ENCODE results near the gene C13orf42. TPM values are rescaled to one million over a fixed set of nuclear protein-coding genes. Genes with fewer than 3 reads are reported as not detected.

Gene C13orf42
- total RNA-seq (2022) (not detected in 2 replicates), Bru-seq, nascent RNA (percentile 3 among the genes with signal in this experiment), BruChase-seq, experiment 1, labeled RNA remaining after a 6-hour chase (not detected), BruChase-seq, experiment 2, labeled RNA remaining after a 2-hour chase (percentile 3 among the genes with signal in this experiment)
- long read RNA-seq: 0 reads

DNA sequence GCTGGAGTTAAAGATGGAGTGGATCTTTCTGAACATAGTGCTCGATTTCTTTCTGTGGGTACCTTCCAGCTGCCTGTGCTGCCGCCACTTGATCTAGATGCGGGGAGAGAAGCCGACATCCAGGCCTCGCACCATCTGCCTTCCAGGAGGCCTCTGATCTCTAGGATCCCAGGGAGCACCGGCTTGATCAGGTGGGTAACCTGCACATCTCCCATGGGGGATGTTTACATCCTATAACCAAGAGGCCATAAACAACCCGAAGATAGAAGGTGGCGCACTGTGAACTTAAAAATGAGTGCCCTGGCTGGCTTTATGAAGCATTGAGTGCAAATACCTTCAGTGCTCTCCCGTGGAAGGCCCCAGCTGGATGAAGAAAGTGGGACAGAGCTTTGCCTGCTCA lies at the start of gene C13orf42:
Gene C13orf42 (minus strand): TSS at position 101 of the 400 bp plus-strand sequence. CDS start 65 bp downstream, at position 36.
- no peak for TF ChIP-seq CTCF (IDR thresholded peaks at IDR 0.05; ENCODE audit: unreplicated experiment)
- Mint-ChIP-seq H3K4me3 (ENCODE audit: low read depth, unreplicated experiment) (no peak within 1 kb of the TSS), H3K27me3 (ENCODE audit: unreplicated experiment) (peaks cover 39% of the 10 kb centered on the region), H3K4me1 (ENCODE audit: low read depth, unreplicated experiment) (no peaks in the 10 kb centered on the region), H3K27ac (ENCODE audit: unreplicated experiment) (no peak within 1 kb of the TSS), H3K36me3 (ENCODE audit: insufficient read depth, unreplicated experiment) (no peaks in the 10 kb centered on the region), H3K9me3 (ENCODE audit: low read depth, unreplicated experiment) (no peaks in the 10 kb centered on the region)
- no peak for DNase-seq
- intact Hi-C loops (cut with micrococcal nuclease; ENCODE audit: unreplicated experiment): no loop called here
- no TSS peak for BruUV-seq (replicated peaks)
- CTCF ChIA-PET: no interaction called here

DNA sequence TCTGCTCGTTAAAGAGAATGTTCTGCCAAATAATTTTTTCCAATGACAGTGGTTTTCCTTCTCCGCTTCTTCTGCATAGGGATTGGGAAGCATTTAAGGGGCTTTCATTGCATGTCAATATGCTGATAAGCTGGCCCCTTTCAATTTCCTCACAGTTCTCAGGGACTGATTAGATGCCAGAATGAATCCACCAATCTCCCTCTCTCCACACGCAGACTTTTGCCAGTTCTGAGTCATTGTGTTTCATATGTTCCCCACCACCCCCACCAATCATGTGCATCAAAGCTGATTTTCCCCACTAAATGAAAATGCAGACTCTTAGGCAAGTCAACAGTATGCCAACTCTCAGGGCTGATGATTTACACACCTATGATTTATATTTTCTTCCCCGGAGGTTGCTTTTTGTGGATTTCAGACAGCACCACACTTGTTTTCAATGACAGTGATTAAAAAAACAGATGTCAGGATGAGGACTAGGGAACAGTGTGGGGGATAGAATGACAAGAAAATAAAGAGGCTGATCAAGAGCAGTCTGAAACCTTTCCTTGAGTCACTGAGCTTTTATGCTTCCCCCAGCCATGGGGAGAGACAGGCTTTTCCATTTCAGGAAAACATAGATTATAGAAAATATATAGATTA lies 47.9 kb upstream of the C13orf42 start:
- H3K4me3 Mint-ChIP-seq (ENCODE audit: low read depth, unreplicated experiment): no peak overlapping the region
- intact Hi-C loops (cut with micrococcal nuclease; ENCODE audit: unreplicated experiment): no loop called here
- H3K36me3 Mint-ChIP-seq (ENCODE audit: insufficient read depth, unreplicated experiment): no peaks in the 10 kb centered on the region
- H3K9me3 Mint-ChIP-seq (ENCODE audit: low read depth, unreplicated experiment): no peaks in the 10 kb centered on the region
- BruUV-seq (replicated peaks): no TSS peak
- TF ChIP-seq CTCF (IDR thresholded peaks at IDR 0.05; ENCODE audit: unreplicated experiment): no peak
- H3K4me1 Mint-ChIP-seq (ENCODE audit: low read depth, unreplicated experiment): no peaks in the 10 kb centered on the region
- H3K27ac Mint-ChIP-seq (ENCODE audit: unreplicated experiment): no peak overlapping the region
- H3K27me3 Mint-ChIP-seq (ENCODE audit: unreplicated experiment): peaks cover 18% of the 10 kb centered on the region
- DNase-seq: no peak
- CTCF ChIA-PET: no interaction called here

GRCh38 chr13:51158365-51158764 lies 47.3 kb upstream of the C13orf42 start:
- CTCF ChIA-PET: no interaction called here
- no peaks in the 10 kb centered on the region for H3K9me3 Mint-ChIP-seq (ENCODE audit: low read depth, unreplicated experiment)
- intact Hi-C loops (cut with micrococcal nuclease; ENCODE audit: unreplicated experiment): no loop called here
- DNase-seq: no peak
- no peak for TF ChIP-seq CTCF (IDR thresholded peaks at IDR 0.05; ENCODE audit: unreplicated experiment)
- no peaks in the 10 kb centered on the region for H3K36me3 Mint-ChIP-seq (ENCODE audit: insufficient read depth, unreplicated experiment)
- H3K4me3 Mint-ChIP-seq (ENCODE audit: low read depth, unreplicated experiment): no peak overlapping the region
- BruUV-seq (replicated peaks): no TSS peak
- H3K4me1 Mint-ChIP-seq (ENCODE audit: low read depth, unreplicated experiment): no peaks in the 10 kb centered on the region
- H3K27ac Mint-ChIP-seq (ENCODE audit: unreplicated experiment): no peak overlapping the region
- H3K27me3 Mint-ChIP-seq (ENCODE audit: unreplicated experiment): peaks cover 12% of the 10 kb centered on the region

DNA sequence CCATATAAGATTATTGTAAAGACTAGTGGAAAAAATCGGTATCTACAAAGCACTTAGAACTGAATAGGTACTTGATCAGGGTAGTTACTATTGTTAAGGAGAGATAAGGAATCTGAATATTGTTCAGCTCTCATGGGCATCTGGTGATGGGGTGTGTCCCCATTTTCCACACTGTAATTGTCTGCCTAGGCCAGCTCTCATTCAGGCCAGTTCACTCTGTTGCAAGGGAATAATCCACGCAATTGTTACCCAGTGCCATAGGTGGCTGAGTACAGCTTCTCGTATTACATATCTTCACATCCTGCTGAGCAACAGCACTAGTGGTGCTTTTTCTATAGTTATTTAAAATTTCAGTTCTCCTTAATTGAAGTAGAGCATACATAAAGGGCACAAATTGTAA lies 45.6 kb upstream of the C13orf42 start:
- no peaks in the 10 kb centered on the region for H3K9me3 Mint-ChIP-seq (ENCODE audit: low read depth, unreplicated experiment)
- TF ChIP-seq CTCF (IDR thresholded peaks at IDR 0.05; ENCODE audit: unreplicated experiment): no peak
- no peak overlapping the region for H3K27ac Mint-ChIP-seq (ENCODE audit: unreplicated experiment)
- intact Hi-C loops (cut with micrococcal nuclease; ENCODE audit: unreplicated experiment): no loop called here
- no TSS peak for BruUV-seq (replicated peaks)
- CTCF ChIA-PET: interaction anchor here (0.6 to 0.7 kb wide), 2 partner anchors 1074 to 1089 kb away, joined by 3 read pairs; no protein-coding TSS in a partner anchor
- no peak overlapping the region for H3K4me3 Mint-ChIP-seq (ENCODE audit: low read depth, unreplicated experiment)
- H3K27me3 Mint-ChIP-seq (ENCODE audit: unreplicated experiment): no peaks in the 10 kb centered on the region
- no peaks in the 10 kb centered on the region for H3K36me3 Mint-ChIP-seq (ENCODE audit: insufficient read depth, unreplicated experiment)
- no peak for DNase-seq
- H3K4me1 Mint-ChIP-seq (ENCODE audit: low read depth, unreplicated experiment): no peaks in the 10 kb centered on the region

Data from Calu3 (cell line).